ENCODE measurements around the gene TCN2.

TCN2 gene

DNA sequence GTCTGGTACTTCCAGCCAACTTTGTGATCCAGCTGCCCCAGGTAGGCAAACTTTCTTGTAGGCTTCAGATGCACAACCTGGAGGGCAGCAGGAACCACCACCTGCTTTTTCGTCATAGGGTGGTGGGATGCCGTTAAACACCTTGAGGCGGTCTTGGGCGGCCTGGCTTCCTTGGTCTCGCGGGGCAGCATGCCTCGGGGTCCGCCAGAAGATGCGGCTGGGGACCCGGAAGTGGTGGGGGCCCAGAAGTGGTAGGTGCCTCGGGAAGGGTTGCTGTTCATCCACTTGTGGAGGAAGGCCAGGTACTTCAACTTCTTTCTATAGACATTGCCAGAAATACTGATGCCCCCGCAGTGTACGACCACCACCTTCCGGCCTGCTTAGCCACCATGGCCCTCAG, 47.4 kb downstream of the TCN2 start:
- no peak overlapping the region for H3K4me3 ChIP-seq (ENCODE audit: low read length)
- TF ChIP-seq, protein P1, sequence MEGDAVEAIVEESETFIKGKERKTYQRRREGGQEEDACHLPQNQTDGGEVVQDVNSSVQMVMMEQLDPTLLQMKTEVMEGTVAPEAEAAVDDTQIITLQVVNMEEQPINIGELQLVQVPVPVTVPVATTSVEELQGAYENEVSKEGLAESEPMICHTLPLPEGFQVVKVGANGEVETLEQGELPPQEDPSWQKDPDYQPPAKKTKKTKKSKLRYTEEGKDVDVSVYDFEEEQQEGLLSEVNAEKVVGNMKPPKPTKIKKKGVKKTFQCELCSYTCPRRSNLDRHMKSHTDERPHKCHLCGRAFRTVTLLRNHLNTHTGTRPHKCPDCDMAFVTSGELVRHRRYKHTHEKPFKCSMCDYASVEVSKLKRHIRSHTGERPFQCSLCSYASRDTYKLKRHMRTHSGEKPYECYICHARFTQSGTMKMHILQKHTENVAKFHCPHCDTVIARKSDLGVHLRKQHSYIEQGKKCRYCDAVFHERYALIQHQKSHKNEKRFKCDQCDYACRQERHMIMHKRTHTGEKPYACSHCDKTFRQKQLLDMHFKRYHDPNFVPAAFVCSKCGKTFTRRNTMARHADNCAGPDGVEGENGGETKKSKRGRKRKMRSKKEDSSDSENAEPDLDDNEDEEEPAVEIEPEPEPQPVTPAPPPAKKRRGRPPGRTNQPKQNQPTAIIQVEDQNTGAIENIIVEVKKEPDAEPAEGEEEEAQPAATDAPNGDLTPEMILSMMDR (IDR thresholded peaks at IDR 0.05; ENCODE audit: insufficient read depth, low read depth, low read length, missing control alignments): no peak
- DNase-seq (ENCODE audit: low read depth): no peak

DNA sequence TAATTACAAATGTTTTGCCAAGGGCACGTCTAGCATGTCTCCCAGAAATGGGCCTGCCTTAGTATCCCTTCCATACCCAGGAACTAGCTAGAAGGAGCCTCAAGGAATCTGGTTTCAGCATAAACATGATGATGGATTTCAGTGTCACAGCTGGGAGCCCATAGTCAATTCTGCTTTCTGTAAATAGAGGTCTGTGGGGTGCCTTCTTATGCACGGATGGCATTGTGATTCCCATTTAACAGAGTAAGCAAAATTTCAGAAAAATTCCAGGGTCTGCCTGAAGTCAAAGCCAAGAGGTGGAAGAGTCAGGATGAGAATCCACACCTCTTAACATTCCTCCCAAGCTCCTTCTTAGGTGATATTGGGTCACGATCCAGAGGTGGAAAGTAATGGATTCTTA, 48.6 kb downstream of the TCN2 start:
- H3K4me3 ChIP-seq (ENCODE audit: low read length): no peak overlapping the region
- DNase-seq (ENCODE audit: low read depth): no peak
- TF ChIP-seq, protein P1 (IDR thresholded peaks at IDR 0.05; ENCODE audit: insufficient read depth, low read depth, low read length, missing control alignments): no peak

DNA sequence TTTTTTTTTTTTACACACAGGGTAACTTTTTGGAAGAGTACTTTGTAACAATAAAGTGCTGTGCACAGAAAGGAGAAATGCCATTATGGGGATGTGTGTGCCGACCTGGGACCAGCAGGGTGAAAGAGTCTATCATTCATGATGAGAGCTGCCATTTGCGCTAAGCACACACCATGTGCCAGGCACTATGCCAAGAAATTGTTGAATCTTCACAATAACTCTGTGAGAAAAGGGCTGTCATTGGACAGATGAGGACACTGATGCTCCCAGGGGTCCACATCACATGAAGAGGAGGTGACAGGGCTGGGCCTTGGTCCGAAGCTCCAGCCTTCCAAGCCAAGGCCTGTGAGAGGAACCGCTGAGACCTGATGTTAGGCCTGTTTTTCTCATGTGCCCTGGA, 55.1 kb downstream of the TCN2 start:
- DNase-seq (ENCODE audit: low read depth): no peak
- H3K4me3 ChIP-seq (ENCODE audit: low read length): no peak overlapping the region
- TF ChIP-seq, protein P1 (IDR thresholded peaks at IDR 0.05; ENCODE audit: insufficient read depth, low read depth, low read length, missing control alignments): no peak

DNA sequence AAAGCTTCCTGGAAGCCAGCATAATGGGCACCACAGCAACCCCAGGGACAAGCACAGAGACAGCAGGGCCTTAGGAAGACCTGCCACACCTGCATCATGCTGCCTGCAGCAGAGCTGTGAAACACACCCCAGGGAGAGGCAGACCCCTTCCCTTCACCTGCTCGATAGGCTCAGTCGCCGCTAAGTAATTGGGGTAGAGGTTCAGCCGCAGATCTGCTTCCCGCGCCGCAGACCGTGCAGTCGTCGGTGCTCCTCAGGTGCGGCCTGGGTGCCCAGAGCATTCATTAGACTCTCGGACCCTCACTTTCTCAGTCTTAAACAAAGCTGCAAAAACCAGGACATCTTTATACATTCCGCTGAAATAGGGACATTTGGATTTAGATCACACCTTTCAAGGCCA, 57.8 kb downstream of the TCN2 start:
- no peak overlapping the region for H3K4me3 ChIP-seq (ENCODE audit: low read length)
- DNase-seq (ENCODE audit: low read depth): no peak
- TF ChIP-seq, protein P1 (IDR thresholded peaks at IDR 0.05; ENCODE audit: insufficient read depth, low read depth, low read length, missing control alignments): no peak

DNA sequence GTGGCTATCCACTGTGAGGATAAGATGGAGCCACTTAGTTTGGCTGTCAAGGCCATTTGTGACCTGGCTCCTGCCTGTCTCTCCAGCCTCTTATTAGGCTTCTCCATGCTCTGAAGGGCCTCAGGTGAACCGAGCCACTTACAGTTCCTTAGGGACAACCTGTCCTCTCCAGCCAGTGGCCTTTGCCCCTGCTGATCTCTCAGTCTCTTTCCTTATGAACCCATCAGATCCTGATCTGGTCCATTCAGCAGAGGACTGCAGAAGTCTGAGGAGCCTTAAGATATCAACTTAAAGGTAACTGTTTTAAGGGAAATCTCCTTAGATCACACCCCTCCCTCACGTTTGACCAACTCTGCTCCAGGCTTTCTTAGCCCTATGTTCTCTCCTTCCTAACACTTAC, 58.3 kb downstream of the TCN2 start:
- TF ChIP-seq, protein P1 (IDR thresholded peaks at IDR 0.05; ENCODE audit: insufficient read depth, low read depth, low read length, missing control alignments): no peak
- no peak overlapping the region for H3K4me3 ChIP-seq (ENCODE audit: low read length)
- no peak for DNase-seq (ENCODE audit: low read depth)

DNA sequence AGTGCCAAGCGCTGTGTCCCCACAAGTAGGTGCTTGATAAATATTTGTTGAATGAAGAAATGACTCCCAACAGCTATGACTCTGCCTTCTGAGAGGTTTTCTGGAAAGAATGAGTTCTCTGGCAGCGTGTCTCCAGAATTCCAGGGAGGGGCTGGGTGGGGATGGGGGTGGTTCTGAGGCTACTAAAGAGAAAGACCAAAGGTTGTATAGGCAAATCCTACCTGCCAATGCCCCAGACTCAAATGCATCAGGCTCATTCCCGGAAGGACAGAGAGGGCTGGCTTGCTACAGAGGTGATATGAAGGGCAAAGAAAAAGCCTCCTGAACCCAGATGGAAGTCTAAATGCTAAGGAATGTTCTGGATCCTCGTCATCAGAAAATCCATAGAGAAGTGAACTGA, 58.8 kb downstream of the TCN2 start:
- DNase-seq (ENCODE audit: low read depth): no peak
- TF ChIP-seq, protein P1 (IDR thresholded peaks at IDR 0.05; ENCODE audit: insufficient read depth, low read depth, low read length, missing control alignments): no peak
- no peak overlapping the region for H3K4me3 ChIP-seq (ENCODE audit: low read length)

DNA sequence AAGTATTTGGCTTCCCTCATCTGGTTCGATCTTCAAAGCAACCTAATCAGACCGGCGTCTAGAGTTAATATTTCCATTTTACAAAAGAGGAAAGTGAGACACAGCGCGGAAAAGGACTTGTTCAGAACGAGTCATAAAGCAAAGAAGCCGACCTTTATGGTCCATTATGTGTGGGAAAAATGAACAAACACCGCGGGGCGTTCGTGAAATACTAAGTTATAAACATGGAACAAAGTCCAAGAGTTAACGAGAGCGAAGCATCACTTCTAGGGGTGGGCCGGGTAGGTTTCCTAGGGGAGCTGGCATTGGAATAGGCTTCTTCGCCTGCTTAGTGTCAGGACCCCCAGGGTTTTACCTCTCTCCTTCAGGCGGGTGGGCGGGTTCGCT, 60.1 kb downstream of the TCN2 start:
- TF ChIP-seq, protein P1 (IDR thresholded peaks at IDR 0.05; ENCODE audit: insufficient read depth, low read depth, low read length, missing control alignments): no peak
- DNase-seq (ENCODE audit: low read depth): no peak
- H3K4me3 ChIP-seq (ENCODE audit: low read length): peak overlapping the region; percentile 82

Data from epithelial cell of esophagus (primary cell).